ENCODE results near the gene SSX7.
"Not testable (repeated sequence)": the region's sequence is repeated elsewhere in the genome, so short reads cannot be mapped to it uniquely, and the experiment has no call there.

The SSX7 gene

GRCh38 chrX:52654800-52655199, at the start of gene SSX7:
SSX7 (minus strand) TSS chrX:52654900; CDS start chrX:52653472, 1,428 bp downstream.
- POLR2A ChIA-PET; CTCF ChIA-PET; DNase-seq (ENCODE audit: extremely low spot score): not testable (repeated sequence)

GRCh38 chrX:52692034-52692433, 37.3 kb upstream of the SSX7 start:
- DNase-seq (ENCODE audit: extremely low spot score); CTCF ChIA-PET; POLR2A ChIA-PET: not testable (repeated sequence)

GRCh38 chrX:52662218-52662617, 7.5 kb upstream of the SSX7 start:
- POLR2A ChIA-PET; DNase-seq (ENCODE audit: extremely low spot score); CTCF ChIA-PET: not testable (repeated sequence)

GRCh38 chrX:52655475-52655874, 775 bp upstream of the SSX7 start:
- POLR2A ChIA-PET; CTCF ChIA-PET; DNase-seq (ENCODE audit: extremely low spot score): not testable (repeated sequence)

GRCh38 chrX:52650676-52651075, 4.0 kb downstream of the SSX7 start:
- POLR2A ChIA-PET; CTCF ChIA-PET; DNase-seq (ENCODE audit: extremely low spot score): not testable (repeated sequence)

GRCh38 chrX:52648956-52649355, 5.7 kb downstream of the SSX7 start:
- CTCF ChIA-PET; DNase-seq (ENCODE audit: extremely low spot score); POLR2A ChIA-PET: not testable (repeated sequence)

GRCh38 chrX:52628483-52628882, 26.2 kb downstream of the SSX7 start:
- CTCF ChIA-PET; DNase-seq (ENCODE audit: extremely low spot score); POLR2A ChIA-PET: not testable (repeated sequence)

GRCh38 chrX:52620661-52621060, 34.0 kb downstream of the SSX7 start:
- CTCF ChIA-PET; POLR2A ChIA-PET; DNase-seq (ENCODE audit: extremely low spot score): not testable (repeated sequence)

GRCh38 chrX:52608961-52609360, 45.7 kb downstream of the SSX7 start:
- TF ChIP-seq CTCF (IDR thresholded peaks at IDR 0.05; ENCODE audit: control extremely low read depth, extremely low read depth, low read depth, missing control alignments): no peak
- ChIA-PET POLR2A (no interaction called here), CTCF (no interaction called here)
- DNase-seq (ENCODE audit: extremely low spot score): no peak

GRCh38 chrX:52603151-52603550, 51.5 kb downstream of the SSX7 start:
- POLR2A ChIA-PET; CTCF ChIA-PET; DNase-seq (ENCODE audit: extremely low spot score): not testable (repeated sequence)

GRCh38 chrX:52598886-52599285, 55.8 kb downstream of the SSX7 start:
- no peak for DNase-seq (ENCODE audit: extremely low spot score)
- CTCF ChIA-PET: no interaction called here
- POLR2A ChIA-PET: no interaction called here
- no peak for TF ChIP-seq CTCF (IDR thresholded peaks at IDR 0.05; ENCODE audit: control extremely low read depth, extremely low read depth, low read depth, missing control alignments)

- DNase-seq (ENCODE audit: extremely low spot score): no peak
- ChIA-PET CTCF (no interaction called here), POLR2A (no interaction called here)
- TF ChIP-seq CTCF (IDR thresholded peaks at IDR 0.05; ENCODE audit: control extremely low read depth, extremely low read depth, low read depth, missing control alignments): no peak
Measured at GRCh38 chrX:52594658-52595057, 60.0 kb downstream of the SSX7 start.
